ENCODE data around the gene SIGLEC9.
A peak's percentile ranks its signal among the peaks of the same experiment; 100 is the strongest.
"Not testable (repeated sequence)": the region's sequence is repeated elsewhere in the genome, so short reads cannot be mapped to it uniquely, and the experiment has no call there.

Gene SIGLEC9

GRCh38 chr19:51163257-51163656, 38.6 kb downstream of the SIGLEC9 start:
- H3K36me3 Mint-ChIP-seq, result no peaks in the 10 kb centered on the region
- no peak overlapping the region for H3K4me3 Mint-ChIP-seq
- H3K4me1 Mint-ChIP-seq, result peaks cover 40% of the 10 kb centered on the region
- no peaks in the 10 kb centered on the region for H3K9me3 Mint-ChIP-seq
- ATAC-seq, result no peak
- no peak for DNase-seq (ENCODE audit: low spot score in 2 of 2)
- H3K27ac Mint-ChIP-seq, result peak overlapping the region; percentile 77

GRCh38 chr19:51164215-51164614, 39.5 kb downstream of the SIGLEC9 start:
- Mint-ChIP-seq H3K4me1 (peaks cover 41% of the 10 kb centered on the region), H3K27ac (no peak overlapping the region), H3K36me3 (no peaks in the 10 kb centered on the region), H3K9me3 (no peaks in the 10 kb centered on the region), H3K4me3 (no peak overlapping the region)
- no peak for ATAC-seq
- no peak for DNase-seq (ENCODE audit: low spot score in 2 of 2)

- Mint-ChIP-seq H3K27ac (peak overlapping the region; percentile 91), H3K4me1 (peaks cover 43% of the 10 kb centered on the region), H3K4me3 (peak overlapping the region; percentile 68), H3K36me3 (no peaks in the 10 kb centered on the region), H3K9me3 (no peaks in the 10 kb centered on the region)
- DNase-seq (ENCODE audit: low spot score in 2 of 2) (peak in 1 of 2 donors; percentile 60), ATAC-seq (peak; percentile 95)
Measured at GRCh38 chr19:51166846-51167490, 42.3 kb downstream of the SIGLEC9 start.

- peak overlapping the region; percentile 91 for H3K27ac Mint-ChIP-seq
- H3K36me3 Mint-ChIP-seq, result no peaks in the 10 kb centered on the region
- H3K9me3 Mint-ChIP-seq, result no peaks in the 10 kb centered on the region
- H3K4me1 Mint-ChIP-seq, result peaks cover 43% of the 10 kb centered on the region
- H3K4me3 Mint-ChIP-seq, result peak overlapping the region; percentile 68
- no peak for DNase-seq (ENCODE audit: low spot score in 2 of 2)
- ATAC-seq, result no peak
Measured at GRCh38 chr19:51168564-51169282, 44.0 kb downstream of the SIGLEC9 start.

- peaks cover 39% of the 10 kb centered on the region for H3K4me1 Mint-ChIP-seq
- peak overlapping the region; percentile 68 for H3K4me3 Mint-ChIP-seq
- H3K36me3 Mint-ChIP-seq, H3K9me3 Mint-ChIP-seq, ATAC-seq: not testable (repeated sequence)
- peak; percentile 60 to 78 for DNase-seq (ENCODE audit: low spot score in 2 of 2)
- peak overlapping the region; percentile 2 for H3K27ac Mint-ChIP-seq
Measured at GRCh38 chr19:51169283-51169918, 44.7 kb downstream of the SIGLEC9 start.

GRCh38 chr19:51172223-51172622, 47.5 kb downstream of the SIGLEC9 start:
- ATAC-seq, result no peak
- Mint-ChIP-seq H3K4me1 (peaks cover 29% of the 10 kb centered on the region), H3K4me3 (no peak overlapping the region), H3K9me3 (no peaks in the 10 kb centered on the region), H3K27ac (no peak overlapping the region), H3K36me3 (no peaks in the 10 kb centered on the region)
- no peak for DNase-seq (ENCODE audit: low spot score in 2 of 2)

- Mint-ChIP-seq H3K9me3 (no peaks in the 10 kb centered on the region), H3K36me3 (no peaks in the 10 kb centered on the region), H3K4me3 (no peak overlapping the region), H3K4me1 (peaks cover 14% of the 10 kb centered on the region), H3K27ac (no peak overlapping the region)
- DNase-seq (ENCODE audit: low spot score in 2 of 2) (no peak), ATAC-seq (no peak)
Measured at GRCh38 chr19:51173681-51174080, 49.0 kb downstream of the SIGLEC9 start.

GRCh38 chr19:51179256-51179655, 54.5 kb downstream of the SIGLEC9 start:
- Mint-ChIP-seq H3K9me3 (no peaks in the 10 kb centered on the region), H3K4me1 (peaks cover 9% of the 10 kb centered on the region), H3K36me3 (no peaks in the 10 kb centered on the region), H3K4me3 (no peak overlapping the region), H3K27ac (no peak overlapping the region)
- ATAC-seq, result no peak
- no peak for DNase-seq (ENCODE audit: low spot score in 2 of 2)

Data from stimulated activated effector memory CD8-positive, alpha-beta T cell treated with anti-CD3 and anti-CD28 coated beads, Interleukin-12 subunit alpha, Interleukin-12 subunit beta, amount 100 ng/mL, for 72 hours (primary cell).